Activated CD4-positive, alpha-beta T cell treated with anti-CD3 and anti-CD28 coated beads, Interleukin-2, Interleukin-4, amounts not matched to agents 100 ng/mL and 50 ng/mL, durations not matched to agents 16 hours and 8 hours (primary cell): ENCODE results near the gene LSS.
"Not testable (repeated sequence)": the region's sequence is repeated elsewhere in the genome, so short reads cannot be mapped to it uniquely, and the experiment has no call there.

Experiments used
- DNase-seq: peaks from one replicate; pipeline ENCODE4 v3.0.0-alpha.2; 2020; ENCODE audit warnings: low spot score

LSS gene

GRCh38 chr21:46205166-46205565 is 23.4 kb downstream of the LSS start:
- no peak for DNase-seq

GRCh38 chr21:46203203-46203600 is 25.4 kb downstream of the LSS start:
- no peak for DNase-seq

GRCh38 chr21:46202592-46203202 is 25.9 kb downstream of the LSS start:
- no peak for DNase-seq

- not testable (repeated sequence) for DNase-seq
Measured at GRCh38 chr21:46200877-46201803, 27.4 kb downstream of the LSS start.

GRCh38 chr21:46199436-46200373 is 28.9 kb downstream of the LSS start:
- DNase-seq: no peak

- no peak for DNase-seq
Measured at GRCh38 chr21:46196733-46197132, 31.8 kb downstream of the LSS start.

GRCh38 chr21:46195595-46196195 is 32.9 kb downstream of the LSS start:
- no peak for DNase-seq

GRCh38 chr21:46194374-46195334 is 33.9 kb downstream of the LSS start:
- no peak for DNase-seq

GRCh38 chr21:46193829-46194373 is 34.7 kb downstream of the LSS start:
- DNase-seq: no peak

GRCh38 chr21:46191686-46192575 is 36.6 kb downstream of the LSS start:
- DNase-seq: no peak

GRCh38 chr21:46191257-46191685 is 37.3 kb downstream of the LSS start:
- DNase-seq: no peak

GRCh38 chr21:46190491-46191131 is 38.0 kb downstream of the LSS start:
- DNase-seq: no peak

GRCh38 chr21:46189959-46190490 is 38.5 kb downstream of the LSS start:
- no peak for DNase-seq

GRCh38 chr21:46189213-46189958 is 39.2 kb downstream of the LSS start:
- DNase-seq: no peak

GRCh38 chr21:46188226-46189212 is 40.1 kb downstream of the LSS start:
- DNase-seq: no peak

- no peak for DNase-seq
Measured at GRCh38 chr21:46187814-46188213, 40.8 kb downstream of the LSS start.

- no peak for DNase-seq
Measured at GRCh38 chr21:46187261-46187660, 41.3 kb downstream of the LSS start.
